ENCODE measurements around the gene SDHAF4.

The SDHAF4 gene

DNA sequence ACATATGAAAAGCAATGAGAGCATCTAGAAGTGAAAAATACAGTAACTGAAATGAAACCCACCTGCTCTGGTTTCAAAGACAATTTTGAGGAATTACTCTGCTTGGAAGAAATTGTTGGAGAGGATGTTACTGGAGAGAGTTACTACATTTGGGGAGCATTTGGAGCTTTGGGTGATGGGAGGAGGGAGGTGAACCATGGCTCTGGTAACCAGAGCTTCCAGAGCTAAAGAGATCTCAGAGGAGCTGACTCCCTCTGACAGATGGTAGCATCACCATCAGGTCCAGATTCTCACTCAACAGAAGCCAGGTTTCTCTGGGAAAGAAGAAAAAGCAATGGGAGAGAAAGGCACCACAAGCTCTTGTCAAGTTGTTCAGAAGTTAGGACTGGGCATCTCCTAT is 58.7 kb downstream of the SDHAF4 start:
- Histone ChIP-seq H3K27me3 (ENCODE audit: low read length) (no peaks in the 10 kb centered on the region), H2AFZ (ENCODE audit: low read depth, low read length, severe bottlenecking) (no peak overlapping the region), H3K4me3 (ENCODE audit: insufficient read depth, low read length, poor library complexity, severe bottlenecking) (no peak overlapping the region), H3K79me2 (ENCODE audit: insufficient read depth, low read length) (no peaks in the 10 kb centered on the region), H3K9me3 (ENCODE audit: insufficient read depth, low read length) (no peaks in the 10 kb centered on the region), H3K27ac (ENCODE audit: low read depth, low read length) (no peak overlapping the region), H3F3A (ENCODE audit: insufficient read depth) (no peaks in the 10 kb centered on the region), H3K9ac (ENCODE audit: low read length) (no peak overlapping the region), H3K36me3 (ENCODE audit: low read length) (no peaks in the 10 kb centered on the region), H3K9me2 (replicated peaks; ENCODE audit: insufficient read depth, low read length) (no peaks in the 10 kb centered on the region), H4K20me1 (ENCODE audit: low read depth, low read length) (no peaks in the 10 kb centered on the region), H3K4me2 (ENCODE audit: low read depth, low read length, poor library complexity, severe bottlenecking) (no peak overlapping the region)
- no peak for TF ChIP-seq EZH2phosphoT487 (conservative IDR thresholded peaks at IDR 0.05; ENCODE audit: low read length)
- TF ChIP-seq, protein P1, sequence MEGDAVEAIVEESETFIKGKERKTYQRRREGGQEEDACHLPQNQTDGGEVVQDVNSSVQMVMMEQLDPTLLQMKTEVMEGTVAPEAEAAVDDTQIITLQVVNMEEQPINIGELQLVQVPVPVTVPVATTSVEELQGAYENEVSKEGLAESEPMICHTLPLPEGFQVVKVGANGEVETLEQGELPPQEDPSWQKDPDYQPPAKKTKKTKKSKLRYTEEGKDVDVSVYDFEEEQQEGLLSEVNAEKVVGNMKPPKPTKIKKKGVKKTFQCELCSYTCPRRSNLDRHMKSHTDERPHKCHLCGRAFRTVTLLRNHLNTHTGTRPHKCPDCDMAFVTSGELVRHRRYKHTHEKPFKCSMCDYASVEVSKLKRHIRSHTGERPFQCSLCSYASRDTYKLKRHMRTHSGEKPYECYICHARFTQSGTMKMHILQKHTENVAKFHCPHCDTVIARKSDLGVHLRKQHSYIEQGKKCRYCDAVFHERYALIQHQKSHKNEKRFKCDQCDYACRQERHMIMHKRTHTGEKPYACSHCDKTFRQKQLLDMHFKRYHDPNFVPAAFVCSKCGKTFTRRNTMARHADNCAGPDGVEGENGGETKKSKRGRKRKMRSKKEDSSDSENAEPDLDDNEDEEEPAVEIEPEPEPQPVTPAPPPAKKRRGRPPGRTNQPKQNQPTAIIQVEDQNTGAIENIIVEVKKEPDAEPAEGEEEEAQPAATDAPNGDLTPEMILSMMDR (IDR thresholded peaks at IDR 0.05; ENCODE audit: insufficient read depth, low read length, poor library complexity, severe bottlenecking), result no peak

DNA sequence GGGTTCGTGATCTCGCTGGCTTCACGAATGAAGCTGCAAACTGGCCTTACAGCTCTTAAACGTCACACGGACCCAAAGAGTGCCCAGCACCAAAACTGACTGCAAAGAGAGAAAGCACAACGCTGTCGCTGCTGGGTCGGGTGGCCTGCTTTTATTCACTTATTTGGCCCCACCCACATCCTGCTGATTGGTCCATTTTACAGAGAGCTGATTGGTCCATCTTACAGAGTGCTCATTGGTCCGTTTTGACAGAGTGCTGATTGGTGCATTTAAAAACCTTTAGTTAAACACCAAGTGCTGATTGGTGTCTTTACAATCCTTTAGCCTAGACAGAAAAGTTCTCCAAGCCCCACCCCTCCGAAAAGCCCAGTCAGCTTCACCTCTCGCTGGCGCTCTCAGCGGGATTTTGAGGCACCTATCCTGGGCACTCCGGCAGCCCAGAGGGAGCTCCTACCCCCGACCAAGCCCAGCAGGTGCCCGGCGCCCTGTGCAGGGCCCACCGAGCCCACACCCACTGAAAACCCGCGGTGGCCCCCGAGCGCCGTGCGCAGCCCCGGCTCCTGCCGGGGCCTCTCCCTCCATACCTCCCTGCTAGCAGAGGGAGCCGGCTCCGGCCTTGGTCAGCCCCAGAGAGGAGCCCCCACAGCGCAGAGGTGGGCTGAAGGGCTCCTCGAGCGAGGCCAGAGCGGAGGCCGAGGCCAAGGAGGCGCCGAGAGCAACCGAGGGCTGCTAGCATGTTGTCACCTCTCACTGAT is 60.9 kb downstream of the SDHAF4 start:
- no peaks in the 10 kb centered on the region for H3K9me3 ChIP-seq (ENCODE audit: insufficient read depth, low read length)
- no peak overlapping the region for H3K4me3 ChIP-seq (ENCODE audit: insufficient read depth, low read length, poor library complexity, severe bottlenecking)
- no peaks in the 10 kb centered on the region for H3K36me3 ChIP-seq (ENCODE audit: low read length)
- no peaks in the 10 kb centered on the region for H3K9me2 ChIP-seq (replicated peaks; ENCODE audit: insufficient read depth, low read length)
- no peaks in the 10 kb centered on the region for H3K79me2 ChIP-seq (ENCODE audit: insufficient read depth, low read length)
- H4K20me1 ChIP-seq (ENCODE audit: low read depth, low read length), result no peaks in the 10 kb centered on the region
- no peak overlapping the region for H3K27ac ChIP-seq (ENCODE audit: low read depth, low read length)
- H3F3A ChIP-seq (ENCODE audit: insufficient read depth), result no peaks in the 10 kb centered on the region
- H3K4me2 ChIP-seq (ENCODE audit: low read depth, low read length, poor library complexity, severe bottlenecking), result no peak overlapping the region
- no peak overlapping the region for H3K9ac ChIP-seq (ENCODE audit: low read length)
- no peak for TF ChIP-seq EZH2phosphoT487 (conservative IDR thresholded peaks at IDR 0.05; ENCODE audit: low read length)
- TF ChIP-seq, protein P1 (IDR thresholded peaks at IDR 0.05; ENCODE audit: insufficient read depth, low read length, poor library complexity, severe bottlenecking), result no peak
- no peaks in the 10 kb centered on the region for H3K27me3 ChIP-seq (ENCODE audit: low read length)
- no peak overlapping the region for H2AFZ ChIP-seq (ENCODE audit: low read depth, low read length, severe bottlenecking)

DNA sequence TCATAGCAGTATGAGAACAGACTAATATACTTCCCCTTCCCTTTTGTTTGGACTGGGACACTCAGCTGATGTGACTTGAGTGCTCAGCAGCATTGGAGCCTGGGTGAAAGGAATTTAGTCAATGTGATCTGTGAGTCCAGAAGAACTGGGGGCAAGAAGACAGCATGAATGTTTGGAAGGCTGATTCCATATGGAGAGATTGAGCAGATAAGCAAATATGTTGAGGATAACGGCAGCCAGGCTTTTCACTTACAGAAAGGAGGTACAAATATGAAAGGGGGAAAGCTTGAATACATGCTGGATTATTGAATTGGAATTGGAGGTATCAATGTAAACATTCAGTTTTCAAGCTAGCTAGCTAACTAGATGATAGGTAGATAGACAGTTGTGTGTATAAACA is 63.2 kb downstream of the SDHAF4 start:
- TF ChIP-seq, protein P1 (IDR thresholded peaks at IDR 0.05; ENCODE audit: insufficient read depth, low read length, poor library complexity, severe bottlenecking), result no peak
- TF ChIP-seq EZH2phosphoT487 (conservative IDR thresholded peaks at IDR 0.05; ENCODE audit: low read length), result no peak
- no peaks in the 10 kb centered on the region for H3K9me2 ChIP-seq (replicated peaks; ENCODE audit: insufficient read depth, low read length)
- H3K9ac ChIP-seq (ENCODE audit: low read length), result no peak overlapping the region
- no peaks in the 10 kb centered on the region for H4K20me1 ChIP-seq (ENCODE audit: low read depth, low read length)
- H3K27ac ChIP-seq (ENCODE audit: low read depth, low read length), result no peak overlapping the region
- H3K36me3 ChIP-seq (ENCODE audit: low read length), result no peaks in the 10 kb centered on the region
- no peaks in the 10 kb centered on the region for H3K9me3 ChIP-seq (ENCODE audit: insufficient read depth, low read length)
- no peak overlapping the region for H2AFZ ChIP-seq (ENCODE audit: low read depth, low read length, severe bottlenecking)
- H3K27me3 ChIP-seq (ENCODE audit: low read length), result no peaks in the 10 kb centered on the region
- no peaks in the 10 kb centered on the region for H3K79me2 ChIP-seq (ENCODE audit: insufficient read depth, low read length)
- no peaks in the 10 kb centered on the region for H3F3A ChIP-seq (ENCODE audit: insufficient read depth)
- H3K4me2 ChIP-seq (ENCODE audit: low read depth, low read length, poor library complexity, severe bottlenecking), result no peak overlapping the region
- no peak overlapping the region for H3K4me3 ChIP-seq (ENCODE audit: insufficient read depth, low read length, poor library complexity, severe bottlenecking)

Data from SU-DHL-6 (cell line).